ENCODE measurements around the gene GABRA4.

GABRA4 gene

GRCh38 chr4:46979726-46980125, 13.7 kb downstream of the GABRA4 start:
- in situ Hi-C loops (cut with MboI; ENCODE audit: low sequenced_read_pairs): no loop called here

DNA sequence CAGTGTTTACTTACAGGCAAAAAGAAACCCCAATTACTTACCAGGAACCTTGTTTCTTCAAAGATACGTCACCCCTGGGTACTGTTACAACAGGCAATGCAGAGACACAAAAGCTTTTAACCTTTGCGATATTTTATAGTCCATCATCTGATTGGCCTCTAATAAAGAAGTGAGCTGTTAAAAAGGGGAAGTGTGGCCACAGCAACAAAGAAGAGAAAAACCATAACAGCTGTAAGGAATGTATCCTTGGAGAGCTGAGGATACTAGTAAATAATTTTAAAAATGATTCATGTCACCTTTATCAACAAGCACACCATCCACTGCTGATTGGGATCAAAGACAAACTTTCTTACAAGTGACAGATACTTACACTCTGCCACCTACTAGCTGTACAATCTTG, 14.1 kb downstream of the GABRA4 start:
- in situ Hi-C loops (cut with MboI; ENCODE audit: low sequenced_read_pairs): no loop called here

DNA sequence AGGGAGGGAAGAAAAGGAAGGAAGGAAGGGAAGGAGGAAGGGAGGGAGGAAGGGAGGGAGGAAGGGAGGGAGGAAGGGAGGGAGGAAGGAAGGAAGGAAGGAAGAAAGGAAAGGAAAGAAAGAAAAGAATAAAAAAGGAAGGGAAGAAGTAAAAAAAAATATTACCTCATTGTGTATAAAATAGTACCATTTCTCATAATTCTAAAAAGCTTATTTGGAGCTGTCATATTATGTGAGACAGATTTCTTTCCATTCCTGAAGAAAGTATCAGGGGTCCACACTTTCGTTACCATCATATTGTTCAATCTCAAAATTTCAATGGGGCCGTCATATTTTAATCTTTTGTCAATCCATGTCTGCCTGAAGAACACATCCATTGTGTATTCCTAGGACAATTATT, 16.1 kb downstream of the GABRA4 start:
- in situ Hi-C loops (cut with MboI; ENCODE audit: low sequenced_read_pairs): no loop called here

GRCh38 chr4:46975812-46976553, 17.4 kb downstream of the GABRA4 start:
- in situ Hi-C loops (cut with MboI; ENCODE audit: low sequenced_read_pairs): no loop called here

GRCh38 chr4:46974891-46975543, 18.4 kb downstream of the GABRA4 start:
- in situ Hi-C loops (cut with MboI; ENCODE audit: low sequenced_read_pairs): no loop called here

GRCh38 chr4:46968847-46969246, 24.5 kb downstream of the GABRA4 start:
- in situ Hi-C loops (cut with MboI; ENCODE audit: low sequenced_read_pairs): no loop called here

- in situ Hi-C loops (cut with MboI; ENCODE audit: low sequenced_read_pairs): no loop called here
Observed at GRCh38 chr4:46967631-46968030, 25.8 kb downstream of the GABRA4 start.

GRCh38 chr4:46958742-46959488, 34.5 kb downstream of the GABRA4 start:
- in situ Hi-C loops (cut with MboI; ENCODE audit: low sequenced_read_pairs): no loop called here

DNA sequence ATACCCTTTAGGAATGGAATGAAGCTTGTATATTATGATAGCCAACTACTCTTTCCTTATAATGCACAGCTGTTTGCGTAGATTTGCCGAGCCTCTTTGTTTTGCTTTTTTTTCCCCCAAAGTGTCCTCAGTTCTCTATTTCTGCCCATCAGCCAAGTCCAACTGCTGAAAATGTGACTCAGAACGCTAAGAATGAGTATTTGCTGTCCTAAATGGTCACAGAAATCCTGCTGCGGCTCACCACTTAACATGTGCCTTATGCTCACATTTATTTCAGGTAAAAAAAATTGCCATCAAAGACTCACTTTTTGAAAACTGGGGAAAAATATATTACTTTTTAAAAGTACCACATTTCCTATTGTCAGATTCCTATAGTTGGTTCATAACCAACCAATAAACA, 36.9 kb downstream of the GABRA4 start:
- in situ Hi-C loops (cut with MboI; ENCODE audit: low sequenced_read_pairs): no loop called here

- in situ Hi-C loops (cut with MboI; ENCODE audit: low sequenced_read_pairs): no loop called here
Observed at GRCh38 chr4:46955601-46956000, 37.8 kb downstream of the GABRA4 start.

GRCh38 chr4:46954643-46955042, 38.7 kb downstream of the GABRA4 start:
- in situ Hi-C loops (cut with MboI; ENCODE audit: low sequenced_read_pairs): no loop called here

- in situ Hi-C loops (cut with MboI; ENCODE audit: low sequenced_read_pairs): no loop called here
Observed at GRCh38 chr4:46953564-46953963, 39.8 kb downstream of the GABRA4 start.

GRCh38 chr4:46952451-46952850, 40.9 kb downstream of the GABRA4 start:
- in situ Hi-C loops (cut with MboI; ENCODE audit: low sequenced_read_pairs): no loop called here

DNA sequence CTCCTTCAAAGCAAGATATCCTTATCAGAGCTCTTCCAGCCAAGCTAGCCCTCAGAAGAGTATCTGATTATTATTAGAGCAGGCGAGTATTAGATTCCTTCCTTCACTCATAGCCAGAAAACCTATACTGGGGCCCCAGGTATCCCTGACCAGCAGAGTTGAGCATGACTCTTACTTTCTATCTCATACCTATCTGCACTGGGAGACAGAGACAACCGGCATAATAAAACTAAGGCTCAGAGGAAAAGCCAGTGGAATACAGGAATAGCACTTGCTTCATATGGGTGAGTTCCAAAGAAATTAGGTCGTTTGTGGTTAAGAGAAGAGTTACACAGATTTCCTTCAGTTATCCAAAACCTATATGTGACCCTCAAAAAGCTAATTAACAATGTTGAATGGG, 42.6 kb downstream of the GABRA4 start:
- in situ Hi-C loops (cut with MboI; ENCODE audit: low sequenced_read_pairs): no loop called here

- in situ Hi-C loops (cut with MboI; ENCODE audit: low sequenced_read_pairs): loop anchor here (25.0 kb wide), 1 partner anchor 162 kb away; no protein-coding TSS in a partner anchor
Observed at GRCh38 chr4:46949822-46950221, 43.6 kb downstream of the GABRA4 start.

- in situ Hi-C loops (cut with MboI; ENCODE audit: low sequenced_read_pairs): loop anchor here (25.0 kb wide), 1 partner anchor 165 kb away; no protein-coding TSS in a partner anchor
Observed at GRCh38 chr4:46947541-46947940, 45.8 kb downstream of the GABRA4 start.

- in situ Hi-C loops (cut with MboI; ENCODE audit: low sequenced_read_pairs): loop anchor here (25.0 kb wide), 1 partner anchor 165 kb away; no protein-coding TSS in a partner anchor
Observed at GRCh38 chr4:46946919-46947536, 46.4 kb downstream of the GABRA4 start.

DNA sequence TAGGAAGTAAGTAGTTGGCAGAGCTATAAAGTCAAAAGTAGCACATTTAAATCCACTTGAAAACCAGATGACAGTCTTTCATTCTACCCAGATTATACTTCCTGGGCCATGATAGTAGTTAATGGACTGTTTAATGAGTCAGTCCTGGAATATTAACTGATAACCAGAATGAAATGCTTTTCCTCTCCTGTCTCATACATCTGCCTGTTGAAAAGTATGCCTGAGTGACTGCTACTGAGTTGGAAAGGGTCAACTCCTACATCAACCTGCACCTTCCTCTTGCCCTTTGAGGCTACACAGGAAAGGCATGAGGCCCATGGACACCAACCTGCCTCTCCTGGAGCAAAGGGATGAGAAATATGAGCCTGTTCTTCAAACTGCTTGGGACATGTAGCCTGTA, 48.3 kb downstream of the GABRA4 start:
- in situ Hi-C loops (cut with MboI; ENCODE audit: low sequenced_read_pairs): loop anchor here (25.0 kb wide), 1 partner anchor 167 kb away; no protein-coding TSS in a partner anchor

GRCh38 chr4:46944345-46944744, 49.0 kb downstream of the GABRA4 start:
- in situ Hi-C loops (cut with MboI; ENCODE audit: low sequenced_read_pairs): loop anchor here (25.0 kb wide), 1 partner anchor 168 kb away; no protein-coding TSS in a partner anchor

- in situ Hi-C loops (cut with MboI; ENCODE audit: low sequenced_read_pairs): loop anchor here (10.0 to 25.0 kb wide), 2 partner anchors 175 to 447 kb away; no protein-coding TSS in a partner anchor
Observed at GRCh38 chr4:46937493-46937892, 55.9 kb downstream of the GABRA4 start.

DNA sequence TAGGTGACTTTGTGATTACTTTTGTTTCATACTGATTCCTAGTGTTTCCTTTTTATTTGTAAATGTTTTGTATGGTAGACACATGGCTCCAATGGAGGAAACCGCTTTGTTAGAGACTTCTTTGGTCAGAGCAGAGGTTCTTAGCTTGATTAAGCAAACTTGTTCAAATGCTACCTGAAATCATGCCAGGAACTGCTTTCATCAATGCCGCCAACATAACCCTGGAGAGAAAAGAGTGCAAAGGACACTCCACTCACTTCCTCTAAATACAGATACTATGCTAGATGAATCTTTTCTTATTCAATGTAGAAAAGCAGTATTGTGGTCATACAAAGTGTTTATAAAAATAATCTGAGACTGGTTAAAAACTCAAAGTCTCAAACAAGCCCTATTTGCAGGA, 58.7 kb downstream of the GABRA4 start:
- in situ Hi-C loops (cut with MboI; ENCODE audit: low sequenced_read_pairs): loop anchor here (10.0 to 25.0 kb wide), 2 partner anchors 178 to 450 kb away; no protein-coding TSS in a partner anchor
